Inflammatory macrophage treated with lipopolysaccharide for 4 hours (primary cell): Measurements from ENCODE around the gene C1QTNF8.
"Not testable (repeated sequence)": the region's sequence is repeated elsewhere in the genome, so short reads cannot be mapped to it uniquely, and the experiment has no call there.

Source experiments
- DNase-seq: peaks from one replicate; pipeline ENCODE4 v3.0.0-alpha.2; 2020

The C1QTNF8 gene

DNA sequence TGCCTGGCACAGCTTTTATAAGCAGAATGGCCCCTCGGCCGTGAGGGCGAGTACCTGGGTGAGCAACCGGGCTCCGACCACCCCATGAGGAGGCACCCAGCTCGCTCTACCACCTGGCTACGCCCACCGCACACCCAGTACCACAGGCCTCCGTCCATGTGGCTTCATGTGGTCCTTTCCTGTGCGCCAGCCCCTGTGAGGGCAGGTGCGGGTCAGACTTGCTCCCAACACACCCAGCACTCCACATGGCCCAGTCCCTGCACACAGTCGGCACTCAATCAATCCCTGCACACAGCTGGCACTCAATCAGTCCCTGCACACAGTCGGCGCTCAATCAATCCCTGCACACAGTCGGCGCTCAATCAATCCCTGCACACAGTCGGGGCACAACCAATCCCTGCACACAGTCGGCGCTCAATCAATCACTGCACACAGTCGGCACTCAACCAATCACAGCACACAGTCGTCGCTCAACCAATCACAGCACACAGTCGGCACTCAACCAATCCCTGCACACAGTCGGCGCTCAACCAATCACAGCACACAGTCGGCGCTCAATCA, 4.0 kb downstream of the C1QTNF8 start:
- no peak for DNase-seq

DNA sequence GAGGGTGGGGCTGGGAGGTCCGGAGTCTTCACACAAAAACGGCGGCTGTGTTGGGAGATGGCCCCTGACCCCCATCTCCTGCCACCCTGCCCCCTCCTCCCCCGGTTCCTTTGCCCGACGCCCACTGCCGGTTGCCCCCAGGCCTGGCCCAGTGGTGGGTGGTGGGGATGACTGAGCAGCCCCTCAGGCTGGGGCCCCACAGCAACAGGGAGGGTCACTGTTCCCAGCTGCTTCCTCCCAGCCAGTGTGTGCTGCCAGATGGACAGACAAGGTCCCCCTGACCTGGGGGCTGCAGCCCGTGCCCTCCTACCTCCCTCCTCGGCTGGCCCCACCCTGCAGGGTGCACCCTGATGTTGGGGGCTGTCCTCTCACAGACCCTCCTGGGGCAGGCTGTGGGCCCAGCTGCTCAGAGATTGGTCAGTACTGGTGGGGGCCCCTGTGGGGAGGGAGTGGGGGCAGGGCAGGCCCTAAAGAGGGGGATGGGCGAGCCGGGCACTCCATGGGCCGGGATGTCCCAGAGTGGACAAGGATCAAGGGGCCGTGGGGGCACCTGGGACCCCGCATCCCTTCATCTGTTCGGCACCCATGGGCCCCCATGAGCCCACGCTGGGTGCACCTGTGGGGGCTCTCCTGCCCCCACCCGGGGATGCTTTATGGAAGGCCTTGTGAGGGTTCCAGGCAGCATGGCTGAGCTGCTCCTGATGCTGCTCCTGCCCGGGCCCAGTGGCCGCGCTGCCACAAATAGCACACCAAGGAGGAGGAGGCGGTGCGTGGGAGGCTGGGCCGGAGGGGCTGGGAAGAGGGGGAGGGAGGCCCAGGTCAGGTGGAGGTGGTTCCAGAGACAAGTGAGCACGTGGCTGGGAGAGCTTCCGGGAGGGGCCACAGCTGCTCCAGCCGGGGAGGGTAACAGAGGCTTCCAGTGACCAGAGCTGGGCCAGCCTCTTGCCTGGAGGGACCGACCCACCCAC, 5.1 kb downstream of the C1QTNF8 start:
- DNase-seq = no peak

DNA sequence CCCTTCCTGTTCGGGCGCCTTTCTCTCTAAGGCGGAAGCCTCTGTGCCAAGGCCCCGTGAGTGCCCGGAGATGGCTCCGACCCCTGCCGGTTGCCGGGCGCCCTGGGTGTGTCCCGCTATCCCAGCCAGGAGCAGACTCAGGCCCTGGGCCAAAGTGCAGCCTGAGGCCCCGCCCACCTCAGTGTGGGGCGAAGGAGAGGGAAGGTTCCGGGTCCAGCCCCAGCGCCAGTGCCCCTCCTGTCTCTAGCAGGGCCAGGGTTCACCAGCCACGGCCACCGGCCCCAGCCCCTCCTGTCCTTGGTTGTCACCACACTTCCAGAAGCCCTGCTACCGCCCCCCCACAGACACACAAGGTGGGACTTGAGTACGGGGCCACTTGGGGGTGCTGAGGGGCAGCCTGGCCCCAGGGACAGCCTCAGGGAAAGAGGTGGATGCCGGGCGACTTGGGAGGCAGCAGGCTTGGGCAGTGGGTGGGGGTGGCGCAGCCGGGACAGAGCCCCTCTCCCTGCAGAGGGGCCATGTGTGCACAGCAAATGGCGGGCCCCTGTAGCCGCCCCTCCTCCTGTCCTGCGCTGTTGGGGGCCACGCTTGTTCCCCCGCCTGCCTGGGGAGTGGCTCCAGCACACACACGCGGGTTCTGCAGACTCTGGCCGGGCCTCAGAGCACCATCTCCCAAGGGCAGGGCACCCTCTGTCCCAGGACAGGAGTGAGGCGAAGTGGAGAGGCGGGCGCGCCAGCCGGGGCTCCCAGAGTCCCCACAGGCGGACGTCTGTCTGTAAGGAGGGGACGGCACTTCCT, 6.0 kb downstream of the C1QTNF8 start:
- no peak for DNase-seq

DNA sequence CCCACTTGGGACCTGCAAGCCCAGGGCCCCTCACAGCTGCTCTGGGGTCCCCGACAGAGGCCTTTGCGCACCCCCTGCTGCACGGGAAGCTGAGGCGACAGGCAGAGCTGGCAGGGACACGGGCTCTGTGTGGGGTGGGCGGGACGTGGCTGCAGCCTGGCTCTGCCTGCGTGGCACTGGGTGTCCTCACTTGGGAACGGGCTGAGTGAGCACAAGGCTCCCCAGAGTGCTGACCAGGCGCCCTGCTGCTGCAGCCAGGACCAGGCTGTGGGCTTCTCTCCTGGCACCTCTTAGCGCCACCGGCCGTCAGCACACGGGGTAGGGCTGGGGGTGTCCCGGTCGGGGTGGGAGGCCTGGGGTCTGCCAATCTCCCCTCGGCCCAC, 6.6 kb downstream of the C1QTNF8 start:
- DNase-seq = no peak

DNA sequence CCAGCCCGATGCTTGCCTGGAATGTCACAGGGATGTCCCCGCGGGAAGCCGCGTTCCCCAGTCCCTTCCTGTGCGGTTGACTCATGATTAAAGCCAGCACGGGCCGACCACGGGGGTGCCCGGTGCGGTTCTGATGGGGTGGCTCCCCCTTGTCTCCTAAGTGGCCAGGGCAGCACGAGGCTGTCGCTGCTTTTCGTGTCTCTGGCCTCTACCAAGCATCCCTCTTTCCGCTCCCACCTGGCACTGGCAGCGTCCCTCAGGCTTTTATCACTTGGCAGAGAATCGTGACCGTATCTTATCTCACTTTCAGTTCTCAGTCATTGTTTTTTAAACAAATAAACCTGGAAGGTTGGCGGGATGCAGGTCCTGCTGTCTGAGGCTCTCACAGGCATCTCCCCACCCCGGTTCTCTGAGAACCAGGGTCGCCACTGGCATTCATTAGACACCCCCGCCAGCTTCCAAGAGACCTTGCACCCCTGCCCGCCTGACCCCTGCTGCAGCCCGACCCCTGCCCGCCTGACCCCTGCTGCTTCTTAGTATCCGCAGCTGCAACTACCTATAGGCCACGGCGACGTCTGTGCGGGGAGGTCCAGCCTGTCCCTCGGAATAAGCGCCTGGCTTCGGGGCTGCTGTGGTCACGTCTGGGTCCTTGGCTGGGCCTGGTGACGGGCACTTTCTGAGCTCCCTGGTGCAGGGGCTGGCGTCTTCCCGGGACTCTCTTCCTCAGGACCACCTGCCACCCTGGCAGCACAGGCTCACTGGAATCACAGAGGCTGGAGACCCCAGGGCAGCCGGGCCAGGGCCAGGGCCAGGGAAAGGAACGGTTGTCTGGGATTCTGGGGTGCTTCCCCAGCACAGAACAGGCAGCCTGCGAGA, 7.5 kb downstream of the C1QTNF8 start:
- no peak for DNase-seq

DNA sequence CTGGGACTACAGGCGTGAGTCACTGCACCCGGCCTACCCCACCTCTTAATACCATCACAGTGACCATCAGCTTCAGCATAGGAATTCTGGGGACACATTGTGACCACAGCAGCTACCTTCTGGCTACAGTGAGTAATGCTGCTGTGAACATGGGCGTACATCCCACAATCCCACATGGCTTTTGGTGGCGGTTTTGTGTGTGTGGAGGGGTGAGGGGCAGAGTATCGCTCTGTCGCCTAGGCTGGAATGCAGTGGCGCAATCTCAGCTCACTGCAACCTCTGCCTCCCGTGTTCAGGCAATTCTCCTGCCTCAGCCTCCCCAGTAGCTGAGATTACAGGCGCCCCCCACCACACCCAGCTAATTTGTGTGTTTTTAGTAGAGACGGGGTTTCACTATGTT, 9.6 kb downstream of the C1QTNF8 start:
- DNase-seq = not testable (repeated sequence)

GRCh38 chr16:1084971-1085370, 11.1 kb downstream of the C1QTNF8 start:
- DNase-seq = no peak

- no peak for DNase-seq
These were observed 12.9 kb downstream of the C1QTNF8 start for GRCh38 chr16:1082952-1083675.

DNA sequence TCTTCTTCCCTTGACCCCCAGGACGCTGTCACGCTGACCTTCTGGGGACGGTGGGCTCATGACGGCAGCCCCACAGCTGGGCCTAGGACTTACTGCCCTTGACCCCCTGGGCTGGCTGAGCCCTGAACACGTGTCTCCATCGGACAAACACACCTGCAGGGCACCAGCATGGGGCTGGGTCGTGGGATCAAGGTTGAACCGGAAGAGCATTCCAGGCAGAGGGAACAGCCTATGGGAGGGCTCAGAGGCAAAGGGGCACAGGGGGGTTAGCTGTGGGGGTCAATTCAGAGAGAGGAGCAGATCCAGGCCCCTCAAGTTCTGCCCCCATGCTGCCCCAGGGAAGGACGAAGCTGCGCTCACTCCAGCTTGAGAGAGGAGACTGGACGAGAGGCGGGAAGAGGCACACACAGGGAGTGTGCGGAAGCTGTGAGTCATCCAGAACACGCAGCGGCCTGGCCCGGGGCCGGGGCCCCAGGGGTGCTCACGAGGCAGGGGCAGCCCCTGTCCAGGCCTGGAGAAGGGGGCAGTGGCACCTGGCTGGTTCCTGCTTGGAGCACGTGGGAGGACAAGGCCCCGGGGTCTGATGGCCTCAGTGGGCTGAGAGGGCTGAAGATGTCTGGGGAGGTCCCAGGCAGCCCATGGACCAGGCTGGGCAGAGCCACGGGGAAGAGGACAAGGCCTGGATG, 13.6 kb downstream of the C1QTNF8 start:
- DNase-seq = no peak

DNA sequence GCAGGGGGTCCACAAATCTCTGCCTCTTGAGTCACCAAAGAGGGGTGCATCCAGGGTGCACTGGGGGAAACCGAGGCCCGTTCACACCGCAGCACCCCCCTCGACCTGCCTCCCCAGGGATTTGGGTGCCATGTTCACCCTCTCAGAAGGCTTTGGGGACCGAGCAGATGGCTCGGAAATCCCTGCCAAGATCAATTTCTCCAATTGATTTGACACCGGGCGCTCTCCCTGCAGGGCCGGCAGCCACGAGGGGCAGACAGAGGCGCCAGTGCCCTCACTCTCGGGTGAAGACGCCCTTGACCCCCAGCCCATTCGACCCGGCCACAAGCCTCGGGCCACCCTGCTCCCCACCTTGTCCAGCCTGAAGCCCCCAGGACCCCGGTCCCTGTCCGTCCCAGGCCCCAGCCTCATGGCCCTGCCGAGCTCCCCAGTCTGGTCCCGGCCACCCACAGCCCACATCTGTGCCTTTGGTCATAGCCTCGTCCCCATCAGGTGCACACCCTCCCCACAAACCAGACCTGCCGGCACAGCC, 14.2 kb downstream of the C1QTNF8 start:
- no peak for DNase-seq

DNA sequence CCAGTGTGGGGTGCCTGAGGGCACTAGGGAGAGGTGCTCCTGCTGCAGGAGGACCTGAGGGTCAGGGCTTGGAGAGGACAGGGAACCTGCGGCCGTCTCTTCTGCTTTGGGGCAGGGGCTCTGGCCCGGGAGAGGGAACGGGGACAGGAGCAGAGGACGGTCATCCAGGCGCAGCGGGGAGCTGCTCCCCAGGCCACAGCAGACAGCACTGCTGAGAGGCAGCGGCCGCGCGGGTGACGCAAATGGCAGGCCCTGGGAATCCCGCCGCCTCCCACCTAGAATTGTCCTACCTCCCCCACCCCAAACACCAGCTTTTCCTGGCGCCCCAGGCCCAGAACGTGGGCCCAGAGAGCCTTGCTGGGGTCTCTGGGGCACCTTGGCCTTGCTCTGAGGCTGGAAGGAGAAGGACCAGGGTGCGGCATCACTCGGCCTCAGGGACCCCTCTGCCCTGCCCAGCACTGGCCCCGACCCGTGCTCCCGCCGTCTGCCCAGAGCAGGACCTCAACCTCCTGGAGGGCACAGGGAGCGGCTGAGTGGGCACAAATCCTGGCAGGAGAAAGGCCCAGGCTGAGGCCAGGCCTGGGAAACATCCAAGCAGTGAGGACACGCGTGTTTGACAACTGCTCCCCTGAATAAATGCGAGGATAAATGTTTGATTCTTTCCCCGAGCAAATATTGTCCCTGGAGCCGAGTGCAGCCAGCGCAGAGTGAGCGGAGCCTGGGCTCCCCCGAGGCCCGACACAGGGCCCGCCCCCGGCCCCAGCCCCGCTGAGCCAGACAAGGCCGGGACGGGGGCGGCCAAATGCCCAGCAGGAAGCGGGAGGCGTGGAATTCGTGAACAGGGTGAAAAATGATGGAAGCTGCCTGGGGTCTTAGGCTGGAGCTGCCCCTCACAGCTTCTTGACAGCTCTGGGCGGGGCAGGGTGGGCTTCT, 15.0 kb downstream of the C1QTNF8 start:
- no peak for DNase-seq

DNA sequence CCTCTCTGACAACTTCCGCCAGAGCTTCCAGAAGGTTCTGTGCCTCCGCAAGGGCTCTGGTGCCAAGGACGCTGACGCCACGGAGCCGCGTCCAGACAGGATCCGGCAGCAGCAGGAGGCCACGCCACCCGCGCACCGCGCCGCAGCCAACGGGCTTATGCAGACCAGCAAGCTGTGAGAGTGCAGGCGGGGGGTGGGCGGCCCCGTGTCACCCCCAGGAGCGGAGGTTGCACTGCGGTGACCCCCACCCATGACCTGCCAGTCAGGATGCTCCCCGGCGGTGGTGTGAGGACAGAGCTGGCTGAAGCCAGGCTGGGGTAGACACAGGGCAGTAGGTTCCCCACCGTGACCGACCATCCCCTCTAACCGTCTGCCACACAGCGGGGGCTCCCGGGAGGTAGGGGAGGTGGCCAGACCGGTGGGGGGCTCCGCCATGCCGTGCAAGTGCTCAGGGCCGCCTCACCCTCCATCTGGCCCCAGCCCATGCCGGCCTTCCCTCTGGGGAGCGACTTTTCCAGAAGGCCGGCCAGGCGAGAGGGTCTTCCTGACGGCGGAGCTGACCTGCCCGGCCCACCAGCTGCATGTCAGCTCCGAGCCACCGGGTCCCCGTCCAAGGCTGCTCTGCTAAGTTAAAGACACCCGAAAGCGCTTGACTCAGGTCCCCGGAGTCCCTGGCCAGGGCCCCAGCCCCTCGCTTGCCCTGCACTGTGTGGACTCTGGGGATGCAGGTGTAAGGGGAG, 16.1 kb downstream of the C1QTNF8 start:
- no peak for DNase-seq

- no peak for DNase-seq
These were observed 16.7 kb downstream of the C1QTNF8 start for GRCh38 chr16:1079341-1079740.

GRCh38 chr16:1078579-1079021, 17.4 kb downstream of the C1QTNF8 start:
- DNase-seq = no peak

GRCh38 chr16:1077877-1078578, 18.0 kb downstream of the C1QTNF8 start:
- no peak for DNase-seq

- no peak for DNase-seq
These were observed 19.1 kb downstream of the C1QTNF8 start for GRCh38 chr16:1076801-1077576.

DNA sequence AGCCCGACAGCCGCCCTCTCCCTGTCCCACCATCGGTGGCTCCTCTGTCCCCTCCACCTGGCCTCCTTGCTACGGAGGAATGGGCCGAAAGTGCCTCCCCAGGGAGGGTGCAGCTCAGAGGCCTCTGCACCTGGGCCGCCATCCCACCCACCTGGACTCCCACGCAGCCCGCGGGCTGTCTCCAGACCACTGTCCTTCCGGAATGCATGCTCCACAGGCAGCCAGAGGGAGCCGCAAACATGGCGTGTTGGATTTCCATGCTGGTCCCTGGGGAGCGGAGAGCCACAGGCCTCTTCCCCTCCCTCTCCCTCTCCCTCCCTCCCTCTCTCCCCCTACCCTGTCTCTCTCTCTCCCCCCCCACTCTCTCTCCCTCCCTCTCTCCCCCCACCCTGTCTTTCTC, 20.5 kb downstream of the C1QTNF8 start:
- no peak for DNase-seq

DNA sequence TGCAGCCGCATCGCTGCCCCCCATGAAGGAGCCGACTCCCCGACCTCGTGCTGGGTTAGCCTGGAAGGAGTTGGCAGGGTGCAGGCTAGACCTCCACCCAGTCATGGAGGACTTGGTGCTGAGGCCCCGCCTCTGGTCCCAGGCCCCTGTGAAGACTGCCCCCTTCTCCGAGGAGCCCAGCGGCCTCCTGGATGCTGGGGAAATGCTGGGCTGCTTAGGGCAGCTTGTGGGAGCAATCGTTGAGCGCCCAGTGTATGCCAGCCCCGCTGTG, 21.7 kb downstream of the C1QTNF8 start:
- DNase-seq = no peak
